Suppressor macrophage treated with lipopolysaccharide for 4 hours (primary cell): Measurements from ENCODE around the gene TMCC3.
"Not testable (repeated sequence)": the region's sequence is repeated elsewhere in the genome, so short reads cannot be mapped to it uniquely, and the experiment has no call there.

Experiments used
- DNase-seq: peaks from one replicate; pipeline ENCODE4 v3.0.0-alpha.2; 2020

Gene TMCC3

GRCh38 chr12:94650143-94651056 lies at the start of gene TMCC3:
TSS of gene TMCC3 (minus strand) at chr12:94650557. CDS start at chr12:94650430, 127 bp downstream.
- peak; percentile 51 for DNase-seq

GRCh38 chr12:94699801-94700200 lies 49.4 kb upstream of the TMCC3 start:
- DNase-seq = peak; percentile 73

- no peak for DNase-seq
These were observed 48.2 kb upstream of the TMCC3 start for GRCh38 chr12:94698578-94698977.

GRCh38 chr12:94697631-94698030 lies 47.3 kb upstream of the TMCC3 start:
- DNase-seq = no peak

GRCh38 chr12:94694732-94695131 lies 44.4 kb upstream of the TMCC3 start:
- DNase-seq = no peak

- not testable (repeated sequence) for DNase-seq
These were observed 42.5 kb upstream of the TMCC3 start for GRCh38 chr12:94692826-94693225.

- peak; percentile 71 for DNase-seq
These were observed 39.9 kb upstream of the TMCC3 start for GRCh38 chr12:94690198-94690771.

GRCh38 chr12:94689646-94690036 lies 39.3 kb upstream of the TMCC3 start:
- DNase-seq = no peak

- peak; percentile 88 for DNase-seq
These were observed 38.8 kb upstream of the TMCC3 start for GRCh38 chr12:94689002-94689645.

GRCh38 chr12:94687891-94688290 lies 37.5 kb upstream of the TMCC3 start:
- no peak for DNase-seq

- DNase-seq = no peak
These were observed 36.7 kb upstream of the TMCC3 start for GRCh38 chr12:94686834-94687628.

GRCh38 chr12:94684416-94685142 lies 34.2 kb upstream of the TMCC3 start:
- DNase-seq = no peak

- no peak for DNase-seq
These were observed 29.3 kb upstream of the TMCC3 start for GRCh38 chr12:94679554-94680195.

- DNase-seq = no peak
These were observed 28.5 kb upstream of the TMCC3 start for GRCh38 chr12:94678849-94679248.

GRCh38 chr12:94678379-94678778 lies 28.0 kb upstream of the TMCC3 start:
- no peak for DNase-seq

- DNase-seq = no peak
These were observed 27.4 kb upstream of the TMCC3 start for GRCh38 chr12:94677778-94678177.

- DNase-seq = peak; percentile 77
These were observed 26.6 kb upstream of the TMCC3 start for GRCh38 chr12:94676922-94677321.

- DNase-seq = peak; percentile 87
These were observed 25.8 kb upstream of the TMCC3 start for GRCh38 chr12:94676031-94676641.

- DNase-seq = peak; percentile 57
These were observed 24.5 kb upstream of the TMCC3 start for GRCh38 chr12:94674835-94675234.

- no peak for DNase-seq
These were observed 23.7 kb upstream of the TMCC3 start for GRCh38 chr12:94674051-94674451.

GRCh38 chr12:94673496-94673895 lies 23.1 kb upstream of the TMCC3 start:
- no peak for DNase-seq
